Measurements from ENCODE around the gene NF1.
"Not testable (repeated sequence)": the region's sequence is repeated elsewhere in the genome, so short reads cannot be mapped to it uniquely, and the experiment has no call there.

The NF1 gene

DNA sequence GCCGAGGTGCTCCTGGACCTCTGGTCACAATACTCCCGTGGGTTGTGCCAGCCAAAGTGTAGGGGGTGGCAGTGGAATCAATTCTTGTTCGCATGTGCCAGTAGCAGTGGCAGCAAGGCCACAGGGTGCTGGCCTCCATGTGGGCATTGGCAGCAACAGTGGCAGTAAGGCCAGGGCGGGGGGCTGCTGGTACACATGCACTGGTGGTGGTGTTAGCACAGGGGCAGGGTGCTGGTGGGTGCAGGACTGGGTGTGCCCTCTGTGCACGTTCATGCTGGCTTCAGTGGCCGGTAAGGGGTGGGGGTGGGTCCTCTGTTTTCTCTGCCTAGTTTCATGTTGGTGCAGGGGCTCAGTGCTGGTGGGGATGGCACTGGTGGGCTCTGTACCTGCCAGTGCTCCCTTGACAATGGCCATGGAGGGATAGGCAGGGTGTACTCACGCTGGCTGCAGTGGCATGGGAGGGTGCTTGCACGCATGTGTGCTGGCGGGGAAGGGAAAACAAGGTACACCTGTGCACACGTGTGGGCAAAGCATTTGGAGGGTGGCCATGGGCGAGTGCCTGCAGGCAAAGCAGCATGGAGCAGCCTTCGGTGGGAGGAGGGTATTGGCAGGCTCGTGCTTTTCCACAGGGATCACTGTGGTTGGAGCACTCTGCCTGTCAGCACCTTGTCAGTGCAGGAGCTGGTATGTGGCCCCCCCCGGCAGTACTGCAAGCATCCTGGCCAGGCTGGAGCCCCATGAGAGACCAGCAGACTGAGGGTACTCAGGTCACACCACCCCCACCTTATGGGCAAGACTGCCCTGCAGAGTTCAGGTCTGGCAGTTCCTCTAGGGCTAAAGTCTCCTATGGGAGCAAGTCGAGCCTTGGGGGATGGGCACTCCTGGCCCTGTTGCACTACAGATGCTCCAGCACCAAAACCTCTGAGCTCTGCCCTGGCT is 35.8 kb downstream of the NF1 start:
- DNase-seq: no peak

GRCh38 chr17:31131299-31131698 is 36.5 kb downstream of the NF1 start:
- no peak for DNase-seq

DNA sequence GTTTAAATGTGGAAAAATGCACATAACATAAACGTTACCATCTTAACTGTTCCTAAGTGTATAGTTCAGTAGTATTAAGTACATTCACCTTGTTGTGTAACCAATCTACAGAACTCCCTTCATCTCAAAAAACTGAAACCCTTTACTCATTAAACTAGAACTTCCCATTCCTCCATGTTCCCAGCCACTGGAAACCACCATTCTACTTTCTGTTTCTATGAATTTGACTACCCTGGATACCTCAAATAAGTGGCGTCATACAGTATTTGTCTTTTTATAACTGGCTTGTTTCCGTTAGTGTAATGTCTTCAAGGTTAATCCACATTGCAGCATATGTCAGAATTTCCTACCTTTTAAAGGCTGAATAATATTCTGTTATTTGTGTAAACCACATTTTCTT is 38.2 kb downstream of the NF1 start:
- no peak for DNase-seq

DNA sequence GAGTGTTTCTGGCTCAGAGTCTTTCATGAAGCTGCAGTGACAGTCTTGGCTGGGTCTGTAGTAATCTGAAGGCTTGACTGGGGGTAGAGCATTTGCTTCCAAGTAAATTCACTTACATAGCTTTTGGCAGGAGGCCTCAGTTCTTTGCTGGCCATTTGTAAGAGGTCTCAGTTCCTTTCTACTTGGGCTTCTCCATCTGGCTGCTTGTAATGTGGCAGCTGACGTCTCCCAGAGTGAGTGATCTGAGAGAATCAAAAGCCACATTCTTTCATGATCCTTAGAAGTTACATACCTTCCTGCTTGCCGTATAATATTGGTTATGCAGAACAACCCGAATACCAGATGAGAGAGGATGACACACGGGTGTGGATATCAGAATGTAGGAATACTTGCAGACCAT is 39.8 kb downstream of the NF1 start:
- no peak for DNase-seq

DNA sequence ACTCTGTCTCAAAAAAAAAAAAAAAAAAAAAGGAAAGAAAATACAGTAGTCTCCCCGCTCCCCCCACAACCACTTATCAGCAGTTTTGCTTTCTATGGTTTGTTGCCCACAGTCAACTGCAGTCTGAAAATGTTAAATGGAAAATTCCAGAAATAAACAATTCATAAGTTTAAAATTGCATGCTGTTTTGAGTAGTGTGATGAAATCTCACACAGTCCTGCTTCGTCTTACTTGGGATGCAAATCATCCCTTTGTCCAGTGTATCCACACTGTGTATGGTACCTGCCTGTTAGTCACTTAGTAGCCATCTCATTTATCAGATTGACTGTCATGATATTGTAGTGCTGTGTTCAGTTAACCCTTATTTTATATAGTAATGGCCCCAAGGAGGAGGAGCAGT is 41.5 kb downstream of the NF1 start:
- DNase-seq: no peak

- no peak for DNase-seq
These were observed 45.3 kb downstream of the NF1 start for GRCh38 chr17:31140111-31140510.

GRCh38 chr17:31144428-31144827 is 49.7 kb downstream of the NF1 start:
- no peak for DNase-seq

GRCh38 chr17:31144836-31145235 is 50.1 kb downstream of the NF1 start:
- DNase-seq: no peak

- no peak for DNase-seq
These were observed 52.9 kb downstream of the NF1 start for GRCh38 chr17:31147507-31148202.

DNA sequence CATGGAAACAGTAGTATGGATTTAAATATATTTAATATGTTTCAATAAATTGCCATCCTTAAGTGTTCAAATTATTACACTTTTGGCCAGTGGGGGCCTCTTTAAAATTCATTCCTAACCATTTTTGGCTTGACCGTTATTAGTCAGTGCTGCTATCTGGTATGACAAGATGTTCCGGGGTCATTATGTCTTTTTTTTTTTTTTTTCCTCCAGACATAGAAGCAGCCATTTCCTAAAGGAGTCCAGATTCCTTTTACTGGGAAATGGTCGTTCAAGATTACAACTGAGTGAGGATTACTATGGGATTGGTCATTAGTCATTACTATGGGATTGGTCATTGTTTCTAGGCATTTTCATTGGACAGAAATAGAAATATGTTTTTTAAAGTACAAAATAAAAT is 53.4 kb downstream of the NF1 start:
- no peak for DNase-seq

DNA sequence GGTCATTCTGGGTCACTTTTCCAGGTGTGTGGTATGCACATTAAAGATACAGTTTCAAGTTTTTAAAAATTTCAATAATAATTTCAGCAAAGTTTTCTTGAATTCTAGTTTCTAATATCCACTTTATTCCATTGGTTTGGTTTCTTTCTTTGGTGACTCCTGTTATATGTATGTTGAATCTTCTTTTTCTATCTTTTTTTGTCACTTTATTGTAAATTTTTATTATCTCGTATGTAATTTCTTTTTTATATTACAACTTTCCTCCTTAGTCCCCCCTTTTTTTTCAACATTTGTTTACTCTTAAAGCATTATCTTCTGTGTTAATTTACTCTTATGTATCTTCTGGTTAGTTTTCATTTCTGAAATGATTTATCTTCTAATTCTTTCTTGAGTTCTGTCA is 57.5 kb downstream of the NF1 start:
- no peak for DNase-seq

GRCh38 chr17:31155208-31155810 is 60.5 kb downstream of the NF1 start:
- DNase-seq: no peak

DNA sequence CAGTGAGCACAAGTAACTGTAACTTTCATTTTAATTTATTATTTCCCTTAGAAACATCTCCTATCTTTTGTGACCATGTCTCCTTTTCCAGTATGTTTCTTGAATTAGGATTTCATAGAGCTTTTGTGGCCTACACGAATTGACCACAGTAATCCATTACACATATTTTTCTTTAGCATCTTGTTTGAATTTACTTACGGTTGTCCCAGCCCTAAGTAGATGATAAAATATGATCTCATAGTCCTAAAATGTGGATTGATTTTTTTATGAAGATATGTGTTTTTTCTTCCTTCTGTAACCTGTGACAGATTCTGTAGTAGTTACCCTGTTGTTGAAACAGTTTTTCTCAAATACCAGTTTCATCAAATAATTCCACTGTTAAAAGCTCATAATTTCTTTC is 61.5 kb downstream of the NF1 start:
- no peak for DNase-seq

- not testable (repeated sequence) for DNase-seq
These were observed 62.1 kb downstream of the NF1 start for GRCh38 chr17:31156864-31157263.

DNA sequence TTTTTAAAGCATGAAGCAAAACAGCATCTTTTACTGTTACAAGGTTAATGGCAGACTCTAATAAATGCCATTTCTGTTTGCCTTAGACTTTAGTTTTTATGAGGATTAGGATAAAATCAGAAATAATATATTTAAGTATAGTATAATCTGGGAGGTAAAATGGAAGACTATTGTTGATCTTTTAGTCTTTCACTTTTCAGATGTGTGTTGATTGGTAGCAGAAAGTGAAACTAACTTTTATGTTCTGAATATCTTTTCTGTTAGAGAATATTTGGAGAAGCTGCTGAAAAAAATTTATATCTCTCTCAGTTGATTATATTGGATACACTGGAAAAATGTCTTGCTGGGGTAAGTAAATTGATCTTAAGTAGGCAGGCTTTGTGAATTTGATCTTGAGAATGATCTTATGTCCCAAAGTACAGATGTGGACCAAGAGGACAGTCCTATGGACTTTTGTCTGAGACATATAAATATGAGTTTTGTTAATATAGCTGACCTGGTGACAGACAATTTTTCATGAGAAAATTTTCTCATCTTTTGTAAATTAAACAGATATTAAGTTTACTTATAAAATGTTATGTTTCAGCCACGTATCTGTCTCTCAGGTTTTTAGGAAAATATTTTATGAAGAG is 64.1 kb downstream of the NF1 start:
- DNase-seq: peak; percentile 10

DNA sequence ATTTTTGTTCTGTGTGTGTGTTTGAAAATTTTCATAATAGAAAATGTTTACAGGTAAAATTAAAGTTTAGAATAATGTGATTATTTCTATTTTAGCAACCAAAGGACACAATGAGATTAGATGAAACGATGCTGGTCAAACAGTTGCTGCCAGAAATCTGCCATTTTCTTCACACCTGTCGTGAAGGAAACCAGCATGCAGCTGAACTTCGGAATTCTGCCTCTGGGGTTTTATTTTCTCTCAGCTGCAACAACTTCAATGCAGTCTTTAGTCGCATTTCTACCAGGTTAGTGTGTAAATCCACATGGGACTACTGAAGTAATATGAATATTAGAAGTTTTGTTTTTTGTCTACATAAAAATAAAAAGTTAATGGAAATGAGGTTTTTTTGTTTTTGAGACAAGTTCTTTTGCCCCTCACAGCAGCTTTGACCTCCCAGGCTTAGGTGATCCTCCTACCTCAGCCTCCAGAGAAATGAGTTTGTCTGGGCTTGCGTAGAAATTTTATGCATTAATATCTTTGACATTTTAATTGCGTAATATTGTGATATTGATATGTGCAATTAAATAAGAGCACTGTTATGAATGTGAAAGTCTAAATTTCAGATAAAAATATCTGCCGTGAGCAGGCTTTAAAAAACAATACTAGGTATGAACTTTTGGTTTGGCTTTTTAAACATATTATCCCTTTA is 68.5 kb downstream of the NF1 start:
- no peak for DNase-seq

DNA sequence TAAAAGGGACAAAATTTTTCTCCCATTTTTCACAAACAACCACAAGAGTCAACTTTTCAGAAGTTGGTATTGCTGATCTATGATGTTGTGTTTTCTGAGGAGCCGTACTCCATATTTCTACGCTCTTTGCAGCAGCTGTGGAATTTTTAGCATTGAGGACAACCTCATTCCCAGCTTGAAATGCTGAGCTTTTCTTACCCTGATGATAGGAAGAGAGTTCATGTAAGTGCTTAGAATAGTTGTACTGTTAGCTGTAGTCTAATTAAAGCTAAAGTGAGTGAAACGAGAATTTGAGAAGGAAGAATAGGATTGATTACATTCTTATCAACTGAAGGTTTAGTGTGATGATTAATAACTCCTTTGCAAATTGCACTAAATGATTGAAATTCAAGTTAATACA is 72.3 kb downstream of the NF1 start:
- no peak for DNase-seq

DNA sequence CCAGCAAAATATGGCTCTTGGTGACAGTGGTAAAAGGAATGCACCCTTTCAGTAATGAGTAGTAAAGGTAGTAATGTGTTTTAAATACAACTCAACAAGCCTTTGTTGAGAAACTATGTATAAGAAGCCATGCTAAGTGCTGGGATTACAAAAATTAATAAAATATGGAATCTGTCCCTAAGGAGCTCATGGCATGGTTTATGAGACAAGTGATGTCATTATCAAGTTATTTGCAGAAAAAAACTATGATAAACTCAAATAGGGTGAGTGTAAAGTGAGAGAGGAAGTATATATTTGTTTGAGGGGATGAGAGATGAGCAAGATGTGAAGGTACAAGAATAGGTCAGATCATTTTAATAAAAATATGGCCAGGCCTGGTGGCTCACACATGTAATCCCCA is 76.9 kb downstream of the NF1 start:
- no peak for DNase-seq

- no peak for DNase-seq
These were observed 77.6 kb downstream of the NF1 start for GRCh38 chr17:31172388-31172787.

DNA sequence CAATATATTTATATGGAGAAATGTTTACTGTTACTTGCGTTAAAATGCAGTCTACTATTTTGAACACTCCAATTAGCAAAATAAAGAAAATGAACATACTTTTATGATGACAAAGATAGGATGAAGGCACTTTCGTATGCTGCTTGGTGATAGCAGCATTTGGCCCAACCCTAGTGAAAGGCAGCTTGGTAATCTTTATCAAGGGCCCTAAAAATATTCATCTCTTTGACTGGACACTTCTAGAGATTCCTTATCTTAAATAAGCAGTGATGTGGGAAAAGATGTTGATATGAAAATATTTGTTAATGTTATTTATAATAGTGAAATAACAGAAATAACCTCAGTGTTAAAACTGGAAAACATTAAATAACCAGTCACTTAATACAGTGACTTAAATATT is 79.4 kb downstream of the NF1 start:
- DNase-seq: no peak

DNA sequence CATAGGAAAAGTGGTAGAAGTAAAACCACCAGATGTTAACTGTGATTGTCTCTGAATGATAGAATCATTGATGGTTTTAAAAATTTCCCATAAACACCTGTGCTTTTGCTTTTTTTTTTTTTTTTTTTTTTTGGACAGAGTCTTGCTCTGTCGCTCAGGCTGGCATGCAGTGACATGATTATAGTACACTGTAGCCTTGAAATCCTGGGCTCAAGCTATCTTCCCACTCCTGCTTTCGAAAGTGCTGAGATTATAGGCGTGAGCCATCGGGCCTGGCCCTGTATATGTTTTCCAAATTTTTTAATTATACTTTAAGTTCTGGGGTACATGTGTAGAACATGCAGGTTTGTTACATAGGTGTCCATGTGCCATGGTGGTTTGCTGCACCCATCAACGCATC is 80.5 kb downstream of the NF1 start:
- no peak for DNase-seq

- DNase-seq: not testable (repeated sequence)
These were observed 81.4 kb downstream of the NF1 start for GRCh38 chr17:31176143-31176542.

DNA sequence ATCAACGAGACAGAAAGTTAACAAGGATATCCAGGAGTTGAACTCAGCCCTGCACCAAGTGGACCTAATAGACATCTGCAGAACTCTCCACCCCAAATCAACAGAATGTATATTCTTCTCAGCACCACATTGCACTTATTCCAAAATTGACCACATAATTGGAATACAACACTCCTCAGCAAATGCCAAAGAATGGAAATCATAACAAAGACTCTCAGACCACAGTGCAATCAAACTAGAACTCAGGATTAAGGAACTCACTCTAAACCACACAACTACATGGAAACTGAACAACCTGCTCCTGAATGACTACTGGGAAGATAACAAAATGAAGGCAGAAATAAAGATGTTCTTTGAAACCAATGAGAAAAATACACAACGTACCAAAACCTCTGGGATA is 84.2 kb downstream of the NF1 start:
- DNase-seq: not testable (repeated sequence)
